Thymus (tissue), 11 donors: ENCODE results near the gene TNFRSF19. TPM values are rescaled to one million over a fixed set of nuclear protein-coding genes. Genes with fewer than 3 reads are reported as not detected.

Experiments used
- DNase-seq, 9 donors: peaks; one replicate each; pipeline ENCODE4 v3.0.0-alpha.2; 2013; ENCODE audit warnings: low spot score in 9 of 9, low read depth in 6 of 9, missing footprints in 1 of 9
- H3K27ac ChIP-seq, 2 donors: one replicate each; pipeline ENCODE4 v1.5.1; 2013; ENCODE audit warnings: control low read depth in 1 of 2, low read depth in 1 of 2, low read length in 1 of 2, mild to moderate bottlenecking in 1 of 2, moderate library complexity in 1 of 2
- H3K27me3 ChIP-seq, 2 donors: one replicate each; pipeline ENCODE4 v1.5.1; 2013; ENCODE audit warnings: low read length in 1 of 2; ENCODE audit not compliant: control insufficient read depth in 2 of 2, insufficient read depth in 1 of 2
- H3K36me3 ChIP-seq, 2 donors: one replicate each; pipeline ENCODE4 v1.5.1; 2013; ENCODE audit warnings: low read length in 1 of 2, mild to moderate bottlenecking in 1 of 2, moderate library complexity in 1 of 2; ENCODE audit not compliant: control insufficient read depth in 2 of 2, insufficient read depth in 2 of 2
- H3K4me1 ChIP-seq, 2 donors: one replicate each; pipeline ENCODE4 v1.5.1; 2013; ENCODE audit warnings: low read length in 2 of 2; ENCODE audit not compliant: control insufficient read depth in 2 of 2, insufficient read depth in 2 of 2
- H3K4me3 ChIP-seq, 2 donors: one replicate each; pipeline ENCODE4 v1.5.1; 2013; ENCODE audit warnings: low read length in 2 of 2, control low read depth in 1 of 2, mild to moderate bottlenecking in 1 of 2
- H3K9me3 ChIP-seq, 2 donors: one replicate each; pipeline ENCODE4 v1.5.1; 2013; ENCODE audit warnings: low read length in 1 of 2, mild to moderate bottlenecking in 1 of 2; ENCODE audit not compliant: control insufficient read depth in 2 of 2, insufficient read depth in 1 of 2
- WGBS: extraction: QIAGEN DNeasy Blood & Tissue Kit; methylation state at CpG from one replicate; pipeline ENCODE4 v1.1.7; 2013; 5-methylcytosine and 5-hydroxymethylcytosine counted together
- polyA plus RNA-seq: library from polyadenylated mRNA; stranded (reverse); fragments of 200-250 nt; gene quantifications from one replicate; pipeline ENCODE4 v1.2.3, GENCODE V29; 2013
- total RNA-seq: library from RNA; stranded (reverse); fragments of 120-200 nt; gene quantifications from one replicate; pipeline ENCODE4 v1.2.4, GENCODE V29; 2013
- donor health status: healthy.

The TNFRSF19 gene
- total and polyA plus RNA-seq, 2 donors: 7.6 to 8.5 TPM

DNA sequence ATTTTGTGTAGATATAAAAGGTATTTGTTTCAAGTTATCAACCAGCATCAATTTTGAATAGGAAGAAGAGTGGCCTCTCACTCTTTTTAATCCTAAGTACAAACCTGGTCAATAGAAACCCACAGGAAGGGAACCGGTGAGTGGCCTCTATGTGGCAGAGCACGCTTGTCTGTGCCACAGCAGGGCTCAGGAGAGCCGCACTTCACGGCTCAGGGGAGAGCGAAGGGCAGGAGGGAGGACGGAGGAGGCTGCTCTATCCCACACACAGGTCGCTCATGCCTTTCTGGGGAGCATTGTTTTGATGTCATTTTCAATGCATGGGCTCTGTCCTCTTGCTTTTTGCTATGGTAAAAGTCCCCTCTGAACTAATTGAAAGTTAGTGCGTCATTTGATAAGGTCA is 57.2 kb downstream of the TNFRSF19 start:
- Histone ChIP-seq H3K4me1 (peaks cover 5 to 7% of the 10 kb centered on the region in 2 donors), H3K36me3 (no peaks in the 10 kb centered on the region)

DNA sequence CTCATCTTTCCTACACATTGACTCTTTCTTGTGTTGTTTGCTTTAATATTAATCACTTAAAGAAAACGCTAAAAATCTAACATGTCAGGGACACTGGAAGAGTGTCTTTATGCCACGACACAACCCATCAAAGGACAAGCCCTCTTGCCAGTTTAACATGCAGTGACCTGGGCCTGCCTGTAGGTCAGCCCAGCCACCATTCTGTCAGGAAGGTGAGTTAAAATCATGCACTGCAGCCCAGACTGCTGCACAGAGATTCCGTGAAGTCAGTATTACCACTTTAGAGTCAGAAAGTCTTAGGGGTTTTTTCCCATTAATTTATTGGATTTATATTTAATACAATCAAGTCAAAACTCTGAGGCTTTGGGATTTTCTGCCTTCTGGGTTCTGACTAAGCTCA is 58.0 kb downstream of the TNFRSF19 start:
- 94% methylated on average over 3 of the region's 3 CpGs for WGBS
- Histone ChIP-seq H3K27ac (no peak overlapping the region), H3K27me3 (no peaks in the 10 kb centered on the region), H3K9me3 (no peaks in the 10 kb centered on the region), H3K4me3 (no peak overlapping the region), H3K4me1 (peaks cover 5 to 7% of the 10 kb centered on the region in 2 donors), H3K36me3 (no peaks in the 10 kb centered on the region)
- DNase-seq: no peak

More for the DNA sequence above, 57.2 kb downstream of the TNFRSF19 start:
- no peak for DNase-seq
- 87% methylated on average over 8 of the region's 8 CpGs for WGBS
- Histone ChIP-seq H3K27me3 (no peaks in the 10 kb centered on the region), H3K4me3 (no peak overlapping the region), H3K9me3 (no peaks in the 10 kb centered on the region), H3K27ac (no peak overlapping the region)

DNA sequence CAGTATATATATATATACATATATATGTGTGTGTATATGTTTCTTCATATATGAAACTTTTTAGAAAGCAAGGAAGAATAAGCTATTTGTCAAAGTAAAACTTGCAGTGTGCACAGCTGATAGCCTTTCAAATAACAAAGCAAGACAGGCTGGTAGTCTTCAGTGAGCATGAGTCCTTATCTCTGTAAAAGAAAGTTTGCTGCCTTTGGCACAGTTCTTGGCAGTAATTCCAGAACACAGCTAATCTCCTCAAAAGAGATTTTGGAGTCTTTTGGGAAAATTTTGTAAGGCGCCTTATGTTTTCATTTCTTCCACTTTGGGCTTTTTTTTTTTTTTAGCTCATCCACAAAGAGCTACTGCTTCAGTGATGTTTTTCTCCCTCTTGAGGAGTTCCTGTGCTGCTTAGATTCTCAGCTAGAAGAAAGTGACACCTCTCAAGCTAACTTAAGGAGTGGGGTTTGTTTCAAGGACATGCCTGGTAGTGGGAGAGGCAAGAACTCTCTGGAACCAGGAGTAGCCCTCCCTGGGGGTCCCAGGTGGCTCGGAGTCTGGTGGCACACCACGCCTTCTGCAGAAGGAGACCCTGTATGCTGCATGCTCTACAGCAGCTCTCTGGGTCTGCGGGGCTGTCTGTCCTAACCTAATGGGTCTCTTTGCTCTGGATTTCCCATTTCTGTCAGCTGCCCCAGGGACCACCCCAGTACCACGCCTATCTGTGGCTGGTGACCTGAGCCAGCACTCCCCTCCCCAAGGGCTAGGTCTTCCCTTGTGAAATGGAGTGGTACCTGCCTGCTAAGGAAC is 58.8 kb downstream of the TNFRSF19 start:
- Histone ChIP-seq H3K36me3 (no peaks in the 10 kb centered on the region), H3K27ac (no peak overlapping the region), H3K4me1 (peaks cover 5 to 7% of the 10 kb centered on the region in 2 donors), H3K9me3 (no peaks in the 10 kb centered on the region), H3K27me3 (no peaks in the 10 kb centered on the region), H3K4me3 (no peak overlapping the region)
- WGBS: 96% methylated on average over 5 of the region's 5 CpGs
- DNase-seq: no peak

DNA sequence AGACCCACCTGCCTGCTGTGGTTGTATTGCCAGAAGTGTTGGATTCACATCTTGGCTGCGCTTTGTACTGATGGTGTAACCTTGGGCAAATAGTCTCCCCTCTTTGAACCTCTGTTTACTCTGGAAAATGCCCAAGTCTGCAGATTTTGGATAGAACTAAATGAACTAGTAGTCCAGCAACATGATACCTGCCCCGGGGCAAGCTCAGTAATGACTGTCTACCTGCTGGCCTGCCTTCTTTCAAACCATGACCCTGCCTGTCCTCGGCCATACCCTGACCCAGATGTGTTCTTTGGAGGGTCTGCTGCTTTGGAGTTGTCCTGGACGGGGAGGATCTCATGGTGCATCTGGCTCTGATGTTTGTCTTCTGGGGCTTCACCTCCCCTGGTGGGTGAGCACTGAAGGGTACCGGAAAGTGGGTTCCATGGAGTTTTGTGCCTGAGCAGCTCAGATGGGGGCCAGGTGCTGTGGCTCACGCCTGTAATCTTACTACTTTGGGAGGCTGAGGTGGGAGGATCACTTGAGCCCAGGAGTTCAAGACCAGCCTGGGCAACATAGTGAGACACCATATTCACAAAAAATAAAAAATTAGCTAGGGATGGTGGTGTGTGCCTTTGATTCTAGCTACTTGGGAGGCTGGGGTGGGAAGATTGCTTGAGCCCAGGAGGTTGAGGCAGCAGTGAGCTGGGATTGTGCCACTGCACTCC is 59.5 kb downstream of the TNFRSF19 start:
- DNase-seq: no peak
- Histone ChIP-seq H3K27ac (no peak overlapping the region), H3K9me3 (no peaks in the 10 kb centered on the region), H3K36me3 (no peaks in the 10 kb centered on the region), H3K4me3 (no peak overlapping the region), H3K4me1 (peaks cover 5 to 7% of the 10 kb centered on the region in 2 donors), H3K27me3 (no peaks in the 10 kb centered on the region)
- WGBS: 96% methylated on average over 6 of the region's 6 CpGs

DNA sequence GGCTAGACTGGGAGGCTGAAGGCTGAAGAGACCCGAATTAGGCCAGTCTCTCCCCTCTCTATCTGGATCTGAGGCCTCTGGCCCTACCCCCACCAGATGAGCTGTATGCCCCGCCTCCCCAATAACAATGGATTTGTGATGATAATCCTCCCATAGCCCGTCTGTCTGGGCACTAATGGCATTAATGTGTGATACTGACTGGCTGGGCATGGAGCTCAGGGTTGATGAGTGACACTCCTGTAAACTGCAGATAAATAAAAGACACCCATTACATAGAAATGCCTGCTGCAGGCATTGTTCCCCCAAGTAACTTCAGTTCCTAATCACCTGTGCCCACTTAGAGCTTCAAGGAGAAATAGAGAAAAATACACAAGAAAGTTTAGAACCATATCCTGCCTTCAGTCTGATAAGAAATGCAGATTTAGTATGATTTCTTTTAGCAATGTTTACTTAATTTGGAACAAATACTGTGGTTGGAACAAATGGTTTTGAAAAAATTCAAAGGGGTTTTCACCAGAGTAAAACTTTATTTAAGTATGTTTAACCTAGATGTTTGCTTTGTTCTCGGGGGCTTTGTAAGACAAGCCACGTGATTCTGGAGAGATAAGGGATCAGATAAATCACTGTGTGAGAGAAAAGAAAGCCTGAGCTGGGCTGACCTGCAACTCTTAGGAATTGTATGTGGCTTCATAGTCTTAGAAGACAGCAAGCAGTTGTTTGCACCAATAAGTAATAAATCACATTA is 60.3 kb downstream of the TNFRSF19 start:
- Histone ChIP-seq H3K9me3 (no peaks in the 10 kb centered on the region), H3K36me3 (no peaks in the 10 kb centered on the region), H3K4me3 (no peak overlapping the region), H3K27me3 (no peaks in the 10 kb centered on the region), H3K4me1 (peaks cover 5 to 7% of the 10 kb centered on the region in 2 donors), H3K27ac (no peak overlapping the region)
- DNase-seq: peak in 4 of 9 donors; percentile 7 to 47 (median 10)
- 60% methylated on average over 5 of the region's 5 CpGs for WGBS

DNA sequence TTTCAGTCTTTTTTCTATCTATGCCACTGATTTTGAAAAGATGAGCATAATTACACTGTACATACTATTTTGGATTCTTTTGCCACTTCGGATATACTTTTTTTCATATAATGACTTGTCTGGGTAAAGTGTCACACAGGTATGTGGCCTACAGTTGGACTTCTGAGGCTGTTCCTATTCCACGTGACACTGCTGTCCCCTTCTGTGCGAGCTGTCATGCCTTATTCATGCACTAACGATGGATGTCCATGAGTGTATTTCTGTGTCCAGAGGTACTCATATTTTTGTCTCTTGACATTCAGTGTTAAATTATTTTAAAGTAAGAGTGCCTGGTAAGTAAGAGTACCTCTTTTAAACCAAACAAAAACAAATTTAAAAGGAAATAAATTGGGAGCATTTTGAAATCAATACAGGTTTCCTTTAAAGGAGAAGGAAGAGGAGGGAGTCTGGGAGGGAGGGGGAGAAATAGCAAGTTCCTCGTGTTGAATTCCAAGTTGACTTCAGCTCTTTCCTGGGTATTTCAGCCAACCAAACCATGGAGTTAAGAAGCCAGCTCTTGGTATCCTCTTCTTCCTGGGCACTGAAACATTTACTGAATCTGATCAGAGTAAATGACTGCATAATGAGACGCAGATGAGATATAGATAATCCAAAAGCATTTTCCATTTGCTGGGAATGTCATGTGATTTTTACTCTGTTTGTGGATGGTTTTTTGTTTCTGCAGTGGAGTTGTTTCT is 61.3 kb downstream of the TNFRSF19 start:
- no peak overlapping the region for H3K4me3 ChIP-seq
- no peaks in the 10 kb centered on the region for H3K9me3 ChIP-seq
- no peak for DNase-seq
- no peak overlapping the region for H3K27ac ChIP-seq
- H3K36me3 ChIP-seq: no peaks in the 10 kb centered on the region
- WGBS: 91% methylated on average over 6 of the region's 6 CpGs
- H3K27me3 ChIP-seq: no peaks in the 10 kb centered on the region
- peaks cover 5 to 7% of the 10 kb centered on the region in 2 donors for H3K4me1 ChIP-seq

DNA sequence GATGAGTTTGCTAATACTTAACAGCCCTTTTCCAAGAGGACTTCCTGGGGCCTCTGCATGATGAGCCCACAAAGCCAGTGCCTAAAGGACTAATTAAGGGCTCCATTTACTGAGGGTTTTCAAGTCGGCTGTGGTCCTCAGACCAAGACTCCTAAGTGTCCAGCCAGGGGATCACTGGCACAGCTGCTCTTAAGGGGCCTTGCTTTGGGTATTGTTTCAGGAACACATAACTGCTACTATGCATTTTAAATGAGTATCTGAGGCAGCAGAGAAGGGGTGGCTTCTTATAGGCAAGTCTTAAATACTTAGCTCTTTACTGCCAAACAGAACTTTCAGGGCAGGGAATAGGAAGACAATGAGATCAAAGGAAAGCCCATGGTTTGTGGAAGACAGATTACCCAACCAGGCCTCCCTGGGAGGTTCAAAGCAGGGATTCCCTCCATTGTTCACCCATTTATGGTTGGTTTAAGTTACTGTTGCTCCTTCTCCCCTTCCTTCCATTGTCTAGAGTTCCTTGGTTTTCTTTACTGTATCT is 61.9 kb downstream of the TNFRSF19 start:
- DNase-seq: no peak
- Histone ChIP-seq H3K4me3 (no peak overlapping the region), H3K27me3 (no peaks in the 10 kb centered on the region), H3K4me1 (peaks cover 5 to 7% of the 10 kb centered on the region in 2 donors), H3K9me3 (no peaks in the 10 kb centered on the region), H3K27ac (no peak overlapping the region), H3K36me3 (no peaks in the 10 kb centered on the region)
- 82% methylated on average over 1 of the region's 1 CpG for WGBS

DNA sequence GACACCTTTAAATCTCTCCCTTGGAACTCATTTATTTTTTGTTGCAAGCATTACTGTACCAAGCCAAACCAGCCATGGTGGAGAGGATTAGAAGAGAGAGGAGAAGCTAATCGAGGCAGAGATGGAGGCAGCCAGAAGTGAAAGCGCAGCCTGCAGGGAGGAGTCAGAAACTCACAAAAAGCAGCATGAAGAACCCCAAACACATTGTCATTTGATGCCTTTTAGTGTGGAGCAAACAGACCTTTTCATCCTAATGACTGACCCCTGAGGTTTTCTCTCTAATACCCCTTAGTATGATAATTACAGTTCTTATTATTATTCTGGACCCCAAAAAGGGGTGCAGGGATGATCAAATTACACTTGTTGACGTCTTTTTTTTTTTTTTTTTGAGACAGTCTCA is 62.5 kb downstream of the TNFRSF19 start:
- H3K4me3 ChIP-seq: no peak overlapping the region
- WGBS: 93% methylated on average over 3 of the region's 3 CpGs
- H3K27ac ChIP-seq: no peak overlapping the region
- H3K4me1 ChIP-seq: peaks cover 5 to 7% of the 10 kb centered on the region in 2 donors
- no peaks in the 10 kb centered on the region for H3K36me3 ChIP-seq
- no peaks in the 10 kb centered on the region for H3K9me3 ChIP-seq
- H3K27me3 ChIP-seq: no peaks in the 10 kb centered on the region
- no peak for DNase-seq
